ENCODE results near the gene RNF182. TPM values are rescaled to one million over a fixed set of nuclear protein-coding genes. Genes with fewer than 3 reads are reported as not detected.

The RNF182 gene
- total and polyA plus RNA-seq, 2 donors, result 0.90 to 1.4 TPM

GRCh38 chr6:14001329-14002012 lies 76.7 kb downstream of the RNF182 start:
- no peaks in the 10 kb centered on the region for H3K27me3 ChIP-seq (ENCODE audit: control insufficient read depth in 2 of 2, insufficient read depth in 1 of 2, low read length in 1 of 2)
- no peaks in the 10 kb centered on the region for H3K4me1 ChIP-seq (ENCODE audit: control insufficient read depth in 2 of 2, insufficient read depth in 2 of 2, low read length in 2 of 2)
- 95% methylated on average over 13 of the region's 13 CpGs for WGBS
- H3K36me3 ChIP-seq (ENCODE audit: control insufficient read depth in 2 of 2, insufficient read depth in 2 of 2, low read length in 1 of 2), result no peaks in the 10 kb centered on the region
- no peaks in the 10 kb centered on the region for H3K9me3 ChIP-seq (ENCODE audit: control insufficient read depth in 2 of 2, insufficient read depth in 1 of 2, low read length in 1 of 2)
- no peak overlapping the region for H3K27ac ChIP-seq (ENCODE audit: low read depth in 1 of 2, low read length in 1 of 2)
- no peak for DNase-seq (ENCODE audit: low read depth in 6 of 9, low spot score in 9 of 9)
- no peak overlapping the region for H3K4me3 ChIP-seq (ENCODE audit: low read length in 2 of 2)

GRCh38 chr6:14002176-14002947 lies 77.6 kb downstream of the RNF182 start:
- no peaks in the 10 kb centered on the region for H3K9me3 ChIP-seq (ENCODE audit: control insufficient read depth in 2 of 2, insufficient read depth in 1 of 2, low read length in 1 of 2)
- 98% methylated on average over 46 of the region's 47 CpGs for WGBS
- no peaks in the 10 kb centered on the region for H3K4me1 ChIP-seq (ENCODE audit: control insufficient read depth in 2 of 2, insufficient read depth in 2 of 2, low read length in 2 of 2)
- H3K4me3 ChIP-seq (ENCODE audit: low read length in 2 of 2), result no peak overlapping the region
- no peak for DNase-seq (ENCODE audit: low read depth in 6 of 9, low spot score in 9 of 9)
- no peaks in the 10 kb centered on the region for H3K36me3 ChIP-seq (ENCODE audit: control insufficient read depth in 2 of 2, insufficient read depth in 2 of 2, low read length in 1 of 2)
- H3K27me3 ChIP-seq (ENCODE audit: control insufficient read depth in 2 of 2, insufficient read depth in 1 of 2, low read length in 1 of 2), result no peaks in the 10 kb centered on the region
- H3K27ac ChIP-seq (ENCODE audit: low read depth in 1 of 2, low read length in 1 of 2), result no peak overlapping the region

GRCh38 chr6:14004258-14004657 lies 79.5 kb downstream of the RNF182 start:
- DNase-seq (ENCODE audit: low read depth in 6 of 9, low spot score in 9 of 9), result no peak
- Histone ChIP-seq H3K4me3 (ENCODE audit: low read length in 2 of 2) (no peak overlapping the region), H3K27me3 (ENCODE audit: control insufficient read depth in 2 of 2, insufficient read depth in 1 of 2, low read length in 1 of 2) (no peaks in the 10 kb centered on the region), H3K4me1 (ENCODE audit: control insufficient read depth in 2 of 2, insufficient read depth in 2 of 2, low read length in 2 of 2) (no peaks in the 10 kb centered on the region), H3K36me3 (ENCODE audit: control insufficient read depth in 2 of 2, insufficient read depth in 2 of 2, low read length in 1 of 2) (no peaks in the 10 kb centered on the region), H3K9me3 (ENCODE audit: control insufficient read depth in 2 of 2, insufficient read depth in 1 of 2, low read length in 1 of 2) (no peaks in the 10 kb centered on the region), H3K27ac (ENCODE audit: low read depth in 1 of 2, low read length in 1 of 2) (no peak overlapping the region)
- WGBS, result 94% methylated on average over 9 of the region's 9 CpGs

GRCh38 chr6:14008809-14009208 lies 84.1 kb downstream of the RNF182 start:
- H3K27me3 ChIP-seq (ENCODE audit: control insufficient read depth in 2 of 2, insufficient read depth in 1 of 2, low read length in 1 of 2), result no peaks in the 10 kb centered on the region
- WGBS, result 97% methylated on average over 5 of the region's 5 CpGs
- no peaks in the 10 kb centered on the region for H3K9me3 ChIP-seq (ENCODE audit: control insufficient read depth in 2 of 2, insufficient read depth in 1 of 2, low read length in 1 of 2)
- DNase-seq (ENCODE audit: low read depth in 6 of 9, low spot score in 9 of 9), result no peak
- no peak overlapping the region for H3K27ac ChIP-seq (ENCODE audit: low read depth in 1 of 2, low read length in 1 of 2)
- no peak overlapping the region for H3K4me3 ChIP-seq (ENCODE audit: low read length in 2 of 2)
- no peaks in the 10 kb centered on the region for H3K36me3 ChIP-seq (ENCODE audit: control insufficient read depth in 2 of 2, insufficient read depth in 2 of 2, low read length in 1 of 2)
- no peaks in the 10 kb centered on the region for H3K4me1 ChIP-seq (ENCODE audit: control insufficient read depth in 2 of 2, insufficient read depth in 2 of 2, low read length in 2 of 2)

GRCh38 chr6:14009431-14009830 lies 84.7 kb downstream of the RNF182 start:
- 97% methylated on average over 3 of the region's 3 CpGs for WGBS
- Histone ChIP-seq H3K36me3 (ENCODE audit: control insufficient read depth in 2 of 2, insufficient read depth in 2 of 2, low read length in 1 of 2) (no peaks in the 10 kb centered on the region), H3K27ac (ENCODE audit: low read depth in 1 of 2, low read length in 1 of 2) (no peak overlapping the region), H3K4me3 (ENCODE audit: low read length in 2 of 2) (no peak overlapping the region), H3K27me3 (ENCODE audit: control insufficient read depth in 2 of 2, insufficient read depth in 1 of 2, low read length in 1 of 2) (no peaks in the 10 kb centered on the region), H3K9me3 (ENCODE audit: control insufficient read depth in 2 of 2, insufficient read depth in 1 of 2, low read length in 1 of 2) (no peaks in the 10 kb centered on the region), H3K4me1 (ENCODE audit: control insufficient read depth in 2 of 2, insufficient read depth in 2 of 2, low read length in 2 of 2) (no peaks in the 10 kb centered on the region)
- DNase-seq (ENCODE audit: low read depth in 6 of 9, low spot score in 9 of 9), result no peak

- H3K36me3 ChIP-seq (ENCODE audit: control insufficient read depth in 2 of 2, insufficient read depth in 2 of 2, low read length in 1 of 2), result no peaks in the 10 kb centered on the region
- H3K27ac ChIP-seq (ENCODE audit: low read depth in 1 of 2, low read length in 1 of 2), result no peak overlapping the region
- H3K4me1 ChIP-seq (ENCODE audit: control insufficient read depth in 2 of 2, insufficient read depth in 2 of 2, low read length in 2 of 2), result no peaks in the 10 kb centered on the region
- no peak overlapping the region for H3K4me3 ChIP-seq (ENCODE audit: low read length in 2 of 2)
- no peaks in the 10 kb centered on the region for H3K27me3 ChIP-seq (ENCODE audit: control insufficient read depth in 2 of 2, insufficient read depth in 1 of 2, low read length in 1 of 2)
- 81% methylated on average over 3 of the region's 3 CpGs for WGBS
- no peak for DNase-seq (ENCODE audit: low read depth in 6 of 9, low spot score in 9 of 9)
- H3K9me3 ChIP-seq (ENCODE audit: control insufficient read depth in 2 of 2, insufficient read depth in 1 of 2, low read length in 1 of 2), result no peaks in the 10 kb centered on the region
These were observed 85.5 kb downstream of the RNF182 start for GRCh38 chr6:14010275-14010674.

GRCh38 chr6:14012313-14013030 lies 87.7 kb downstream of the RNF182 start:
- H3K36me3 ChIP-seq (ENCODE audit: control insufficient read depth in 2 of 2, insufficient read depth in 2 of 2, low read length in 1 of 2), result no peaks in the 10 kb centered on the region
- WGBS, result 96% methylated on average over 5 of the region's 5 CpGs
- H3K27ac ChIP-seq (ENCODE audit: low read depth in 1 of 2, low read length in 1 of 2), result no peak overlapping the region
- no peaks in the 10 kb centered on the region for H3K4me1 ChIP-seq (ENCODE audit: control insufficient read depth in 2 of 2, insufficient read depth in 2 of 2, low read length in 2 of 2)
- no peak for DNase-seq (ENCODE audit: low read depth in 6 of 9, low spot score in 9 of 9)
- H3K9me3 ChIP-seq (ENCODE audit: control insufficient read depth in 2 of 2, insufficient read depth in 1 of 2, low read length in 1 of 2), result no peaks in the 10 kb centered on the region
- H3K27me3 ChIP-seq (ENCODE audit: control insufficient read depth in 2 of 2, insufficient read depth in 1 of 2, low read length in 1 of 2), result no peaks in the 10 kb centered on the region
- no peak overlapping the region for H3K4me3 ChIP-seq (ENCODE audit: low read length in 2 of 2)

- WGBS, result 96% methylated on average over 5 of the region's 5 CpGs
- no peak for DNase-seq (ENCODE audit: low read depth in 6 of 9, low spot score in 9 of 9)
- H3K4me3 ChIP-seq (ENCODE audit: low read length in 2 of 2), result no peak overlapping the region
- H3K9me3 ChIP-seq (ENCODE audit: control insufficient read depth in 2 of 2, insufficient read depth in 1 of 2, low read length in 1 of 2), result no peaks in the 10 kb centered on the region
- H3K4me1 ChIP-seq (ENCODE audit: control insufficient read depth in 2 of 2, insufficient read depth in 2 of 2, low read length in 2 of 2), result no peaks in the 10 kb centered on the region
- no peaks in the 10 kb centered on the region for H3K27me3 ChIP-seq (ENCODE audit: control insufficient read depth in 2 of 2, insufficient read depth in 1 of 2, low read length in 1 of 2)
- no peak overlapping the region for H3K27ac ChIP-seq (ENCODE audit: low read depth in 1 of 2, low read length in 1 of 2)
- H3K36me3 ChIP-seq (ENCODE audit: control insufficient read depth in 2 of 2, insufficient read depth in 2 of 2, low read length in 1 of 2), result no peaks in the 10 kb centered on the region
These were observed 91.2 kb downstream of the RNF182 start for GRCh38 chr6:14015964-14016363.

GRCh38 chr6:14016432-14016831 lies 91.7 kb downstream of the RNF182 start:
- Histone ChIP-seq H3K9me3 (ENCODE audit: control insufficient read depth in 2 of 2, insufficient read depth in 1 of 2, low read length in 1 of 2) (no peaks in the 10 kb centered on the region), H3K27me3 (ENCODE audit: control insufficient read depth in 2 of 2, insufficient read depth in 1 of 2, low read length in 1 of 2) (no peaks in the 10 kb centered on the region)

More at GRCh38 chr6:14016432-14016831, 91.7 kb downstream of the RNF182 start:
- no peak overlapping the region for H3K27ac ChIP-seq (ENCODE audit: low read depth in 1 of 2, low read length in 1 of 2)
- no peak overlapping the region for H3K4me3 ChIP-seq (ENCODE audit: low read length in 2 of 2)
- 97% methylated on average over 12 of the region's 12 CpGs for WGBS
- no peaks in the 10 kb centered on the region for H3K36me3 ChIP-seq (ENCODE audit: control insufficient read depth in 2 of 2, insufficient read depth in 2 of 2, low read length in 1 of 2)
- DNase-seq (ENCODE audit: low read depth in 6 of 9, low spot score in 9 of 9), result no peak
- H3K4me1 ChIP-seq (ENCODE audit: control insufficient read depth in 2 of 2, insufficient read depth in 2 of 2, low read length in 2 of 2), result no peaks in the 10 kb centered on the region
